Stimulated activated CD4-positive, alpha-beta T cell treated with anti-CD3 and anti-CD28 coated beads, Interleukin-4, amount 100 ng/mL, for 4 hours (primary cell): Measurements from ENCODE around the gene TRPC4AP.
"Not testable (repeated sequence)": the region's sequence is repeated elsewhere in the genome, so short reads cannot be mapped to it uniquely, and the experiment has no call there.

Experiments used
- DNase-seq, 2 experiments: peaks; one replicate each; pipeline ENCODE4 v3.0.0-alpha.2; 2020

TRPC4AP gene, protein sequence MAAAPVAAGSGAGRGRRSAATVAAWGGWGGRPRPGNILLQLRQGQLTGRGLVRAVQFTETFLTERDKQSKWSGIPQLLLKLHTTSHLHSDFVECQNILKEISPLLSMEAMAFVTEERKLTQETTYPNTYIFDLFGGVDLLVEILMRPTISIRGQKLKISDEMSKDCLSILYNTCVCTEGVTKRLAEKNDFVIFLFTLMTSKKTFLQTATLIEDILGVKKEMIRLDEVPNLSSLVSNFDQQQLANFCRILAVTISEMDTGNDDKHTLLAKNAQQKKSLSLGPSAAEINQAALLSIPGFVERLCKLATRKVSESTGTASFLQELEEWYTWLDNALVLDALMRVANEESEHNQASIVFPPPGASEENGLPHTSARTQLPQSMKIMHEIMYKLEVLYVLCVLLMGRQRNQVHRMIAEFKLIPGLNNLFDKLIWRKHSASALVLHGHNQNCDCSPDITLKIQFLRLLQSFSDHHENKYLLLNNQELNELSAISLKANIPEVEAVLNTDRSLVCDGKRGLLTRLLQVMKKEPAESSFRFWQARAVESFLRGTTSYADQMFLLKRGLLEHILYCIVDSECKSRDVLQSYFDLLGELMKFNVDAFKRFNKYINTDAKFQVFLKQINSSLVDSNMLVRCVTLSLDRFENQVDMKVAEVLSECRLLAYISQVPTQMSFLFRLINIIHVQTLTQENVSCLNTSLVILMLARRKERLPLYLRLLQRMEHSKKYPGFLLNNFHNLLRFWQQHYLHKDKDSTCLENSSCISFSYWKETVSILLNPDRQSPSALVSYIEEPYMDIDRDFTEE

DNA sequence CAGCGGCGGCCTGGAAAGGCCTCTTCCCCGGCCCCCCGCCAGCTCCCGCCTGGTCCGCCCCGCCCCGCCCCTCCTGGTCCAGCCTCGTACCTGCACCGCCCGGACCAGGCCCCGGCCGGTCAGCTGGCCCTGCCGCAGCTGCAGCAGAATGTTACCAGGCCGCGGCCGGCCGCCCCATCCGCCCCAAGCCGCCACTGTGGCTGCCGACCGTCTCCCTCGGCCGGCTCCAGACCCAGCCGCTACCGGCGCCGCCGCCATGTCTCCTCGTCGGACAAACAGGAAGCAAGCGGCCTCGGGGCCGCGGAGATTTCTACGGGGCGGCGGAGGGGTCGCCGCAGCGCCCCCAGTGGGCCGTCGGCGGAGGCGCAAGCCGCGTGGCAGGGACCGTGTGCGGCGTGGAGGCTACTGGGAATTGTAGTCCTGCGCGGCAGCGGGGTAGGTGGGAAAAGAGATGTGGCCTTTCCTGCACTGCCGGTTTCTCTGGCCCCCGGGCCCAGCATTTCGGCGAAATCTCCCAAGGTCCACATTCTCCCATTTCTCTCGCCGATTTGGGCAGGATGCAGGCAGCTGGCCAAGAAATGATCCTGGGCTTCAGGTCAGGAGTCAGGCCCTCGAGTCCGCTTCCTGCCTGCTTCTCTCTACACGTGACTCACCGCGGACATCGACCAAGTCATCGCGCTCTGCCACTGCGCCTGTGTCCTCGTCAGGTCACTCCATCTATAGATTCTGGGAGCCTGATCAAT, at the start of gene TRPC4AP:
Gene TRPC4AP, minus strand, starts transcription at position 284 of the 743 bp plus-strand sequence. Its CDS starts 26 bp downstream, at position 258.
- peak; percentile 85 to 86 for DNase-seq

DNA sequence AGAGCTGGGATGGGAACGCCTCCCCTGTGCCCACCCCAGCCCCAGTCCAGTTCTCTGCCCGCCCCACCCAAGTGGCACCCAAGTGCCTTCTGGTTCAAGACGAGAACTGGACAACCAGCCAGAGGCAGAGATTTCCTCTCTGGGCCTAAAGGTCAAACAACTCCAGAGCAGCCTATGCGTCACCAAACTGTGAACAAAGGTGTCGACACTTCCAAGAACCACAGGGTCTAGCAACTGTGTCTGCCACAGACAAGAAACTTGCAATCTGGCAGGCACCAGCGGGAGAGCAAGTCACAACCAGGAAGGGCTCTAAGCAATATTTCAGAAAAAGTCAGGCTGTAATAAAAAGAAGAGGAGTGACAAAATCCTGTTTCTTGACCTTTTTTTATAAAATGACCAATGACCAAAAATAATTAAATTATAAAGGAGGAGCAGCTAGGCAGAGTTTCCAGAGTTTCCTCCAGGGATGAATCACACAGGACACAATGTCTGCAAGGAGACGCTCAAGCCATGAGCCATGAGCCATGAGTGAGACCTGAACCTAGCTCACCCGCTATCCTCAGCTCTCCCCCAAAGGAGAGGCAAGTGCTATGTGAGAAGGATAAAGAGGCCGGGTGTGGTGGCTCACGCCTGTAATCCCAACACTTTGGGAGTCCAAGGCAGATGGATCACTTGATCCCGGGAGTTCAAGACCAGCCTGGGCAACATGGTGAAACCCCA, 43.4 kb upstream of the TRPC4AP start:
- DNase-seq = no peak

DNA sequence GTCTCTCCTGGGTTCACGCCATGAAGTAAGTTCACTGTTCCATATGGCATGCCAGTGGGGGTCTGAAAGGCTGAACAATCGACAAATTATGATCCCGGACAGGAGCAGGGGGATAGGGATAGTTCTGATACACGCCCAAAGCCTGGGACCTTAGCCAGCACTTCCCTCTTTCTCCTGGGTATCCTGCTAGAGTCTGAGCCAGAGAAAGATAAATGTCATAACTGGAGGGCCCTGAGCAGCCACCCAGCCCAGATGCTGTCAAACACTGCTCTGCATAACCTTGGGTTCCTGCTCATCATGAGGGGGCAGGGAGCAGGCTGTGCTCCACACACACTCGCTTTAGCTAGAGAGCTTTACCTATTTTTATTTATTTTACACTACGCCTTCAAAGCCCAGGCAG, 42.3 kb upstream of the TRPC4AP start:
- DNase-seq = no peak

- DNase-seq = no peak
Observed at GRCh38 chr20:35134472-35134871, 41.9 kb upstream of the TRPC4AP start.

DNA sequence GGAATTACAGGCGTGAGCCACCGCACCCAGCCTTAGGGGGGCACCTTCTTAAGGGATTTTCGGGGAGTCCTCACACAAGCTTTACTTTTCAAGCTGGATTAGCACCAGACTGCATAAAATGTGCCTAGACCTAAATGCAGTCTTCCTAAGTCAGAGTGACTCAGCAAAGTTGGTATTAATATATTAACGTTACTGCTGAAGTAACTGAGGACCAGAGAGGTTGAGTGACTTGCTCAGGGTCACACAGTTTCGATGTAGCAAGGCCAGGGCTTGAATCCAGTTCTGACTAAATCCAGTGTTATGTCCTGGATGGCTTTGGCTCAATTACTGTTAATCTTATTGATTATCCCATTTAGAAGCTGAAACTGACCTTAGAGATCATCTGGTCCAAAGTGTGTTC, 41.1 kb upstream of the TRPC4AP start:
- no peak for DNase-seq

DNA sequence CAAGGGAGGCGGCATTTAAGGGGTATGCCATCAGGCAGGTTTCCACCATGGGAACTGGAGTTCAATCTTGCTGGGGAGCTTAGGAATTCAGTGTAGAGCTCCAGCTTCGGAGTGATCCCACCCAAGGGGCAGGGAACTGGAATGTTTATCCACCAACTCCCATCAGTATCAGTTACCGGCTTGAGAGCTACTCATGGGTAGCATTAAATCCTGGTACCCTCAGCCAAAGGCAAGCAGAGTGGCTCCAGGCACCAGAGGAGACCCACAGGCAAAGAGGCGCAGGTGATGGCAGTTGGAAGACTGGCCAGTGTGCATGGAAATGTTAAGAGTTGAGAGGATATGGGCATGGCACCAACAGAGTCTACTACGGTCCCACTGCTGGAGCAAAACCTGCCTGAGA, 40.4 kb upstream of the TRPC4AP start:
- DNase-seq = no peak

- DNase-seq = no peak
Observed at GRCh38 chr20:35131934-35132333, 39.3 kb upstream of the TRPC4AP start.

GRCh38 chr20:35129647-35130069, 37.1 kb upstream of the TRPC4AP start:
- no peak for DNase-seq

GRCh38 chr20:35125753-35126152, 33.1 kb upstream of the TRPC4AP start:
- no peak for DNase-seq

GRCh38 chr20:35122756-35123405, 30.3 kb upstream of the TRPC4AP start:
- no peak for DNase-seq

- no peak for DNase-seq
Observed at GRCh38 chr20:35121186-35121585, 28.6 kb upstream of the TRPC4AP start.

DNA sequence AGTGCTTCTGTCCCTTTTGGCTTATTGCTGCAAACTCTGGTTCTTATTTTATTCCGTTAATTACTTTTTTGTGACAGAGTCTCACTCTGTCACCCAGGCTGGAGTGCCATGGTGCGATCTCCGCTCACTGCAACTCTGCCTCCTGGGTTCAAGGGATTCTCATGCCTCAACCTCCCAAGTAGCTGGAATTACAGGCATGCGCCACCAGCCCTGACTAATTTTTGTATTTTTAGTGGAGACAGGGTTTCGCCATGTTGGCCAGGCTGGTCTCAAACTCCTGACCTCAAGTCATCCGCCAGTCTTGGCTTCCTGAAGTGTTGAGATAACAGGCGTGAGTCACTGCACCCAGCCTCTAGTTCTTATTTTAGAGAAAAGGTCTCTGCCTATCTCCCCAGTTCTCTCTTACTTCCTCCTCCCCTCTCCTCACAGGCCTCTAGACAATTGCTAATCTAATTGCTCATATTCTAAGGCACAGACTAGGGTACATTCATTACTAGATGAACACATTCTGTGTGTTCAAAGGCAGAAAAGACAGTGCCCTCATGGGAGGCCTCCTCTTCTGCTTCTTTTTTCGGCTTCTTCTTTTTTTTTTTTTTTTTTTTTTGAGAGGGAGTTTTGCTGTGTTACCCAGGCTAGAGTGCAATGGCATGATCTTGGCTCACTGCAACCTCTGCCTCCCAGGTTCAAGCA, 27.6 kb upstream of the TRPC4AP start:
- DNase-seq = no peak

- DNase-seq = no peak
Observed at GRCh38 chr20:35117629-35118028, 25.0 kb upstream of the TRPC4AP start.

DNA sequence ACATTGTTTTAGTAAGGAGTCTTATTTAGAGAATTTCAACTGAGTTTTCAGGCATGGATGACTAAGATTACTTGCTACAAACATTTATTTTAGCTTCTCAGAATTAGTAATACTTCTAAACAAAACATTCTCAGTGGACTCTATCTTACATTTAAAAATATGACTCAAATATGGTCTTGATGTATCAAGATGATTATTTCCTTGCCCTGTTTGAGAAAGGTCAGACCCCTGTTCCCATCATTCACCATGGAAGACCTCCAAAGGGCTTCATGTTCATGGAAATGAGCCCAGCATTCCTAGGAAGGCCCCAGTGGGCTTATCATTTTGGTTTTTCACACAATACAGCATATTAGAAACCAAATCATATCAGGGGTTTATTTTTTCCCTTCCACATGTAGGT, 24.6 kb upstream of the TRPC4AP start:
- DNase-seq = no peak

- DNase-seq = no peak
Observed at GRCh38 chr20:35116258-35116657, 23.7 kb upstream of the TRPC4AP start.

DNA sequence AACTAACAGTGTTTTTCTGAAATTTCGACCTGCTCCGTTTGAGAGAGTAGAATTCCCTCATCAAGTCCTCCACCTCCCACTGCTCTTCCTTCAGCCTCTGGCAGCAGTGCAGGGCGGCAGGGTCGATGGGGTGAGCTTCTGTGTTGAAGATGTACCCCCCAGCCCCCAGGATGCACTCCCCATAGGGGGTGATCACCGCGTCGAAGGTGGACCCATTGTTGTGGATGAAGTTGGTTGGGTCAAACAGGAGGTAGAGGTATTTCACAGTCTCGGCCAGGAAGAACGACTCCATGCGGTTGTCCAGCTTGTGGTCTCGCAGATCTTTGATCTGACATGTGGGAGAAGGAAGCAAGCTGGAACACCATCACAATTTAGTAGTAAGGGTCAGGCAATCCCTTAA, 23.0 kb upstream of the TRPC4AP start:
- DNase-seq = no peak

DNA sequence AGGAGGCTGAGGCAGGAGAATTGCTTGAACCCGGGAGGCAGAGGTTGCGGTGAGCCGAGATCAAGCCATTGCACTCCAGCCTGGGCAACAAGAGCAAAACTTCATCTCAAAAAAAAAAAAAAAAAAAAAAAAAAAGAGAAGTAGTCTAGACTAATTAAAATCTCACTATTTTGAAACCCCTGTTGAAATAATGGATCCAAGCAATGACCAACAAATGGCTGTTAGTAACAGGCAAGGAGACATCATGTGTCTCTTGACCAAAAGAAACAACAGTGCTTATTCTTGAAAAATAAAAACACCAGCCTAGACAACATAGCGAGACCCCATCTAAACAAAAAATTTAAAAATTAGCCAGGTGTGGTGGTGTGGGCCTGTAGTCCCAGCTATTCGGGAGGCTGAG, 19.7 kb upstream of the TRPC4AP start:
- not testable (repeated sequence) for DNase-seq

GRCh38 chr20:35111141-35111888, 18.7 kb upstream of the TRPC4AP start:
- DNase-seq = no peak

DNA sequence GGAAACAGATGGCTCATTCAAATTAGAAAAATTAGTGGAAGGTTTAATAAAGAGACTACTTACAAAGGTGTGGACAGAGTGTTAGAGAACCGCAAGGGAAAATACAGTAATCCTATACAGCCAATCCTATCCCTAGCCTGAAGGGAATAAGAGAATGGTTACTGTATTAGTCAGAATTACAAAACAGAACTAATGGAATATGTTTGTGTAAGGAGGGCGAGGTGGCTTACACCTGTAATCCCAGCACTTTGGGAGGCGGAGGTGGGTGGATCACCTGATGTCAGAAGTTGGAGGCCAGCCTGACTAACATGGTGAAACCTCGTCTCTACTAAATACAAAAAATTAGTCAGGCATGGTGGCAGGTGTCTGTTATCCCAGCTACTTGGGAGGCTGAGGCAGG, 16.3 kb upstream of the TRPC4AP start:
- DNase-seq = no peak

DNA sequence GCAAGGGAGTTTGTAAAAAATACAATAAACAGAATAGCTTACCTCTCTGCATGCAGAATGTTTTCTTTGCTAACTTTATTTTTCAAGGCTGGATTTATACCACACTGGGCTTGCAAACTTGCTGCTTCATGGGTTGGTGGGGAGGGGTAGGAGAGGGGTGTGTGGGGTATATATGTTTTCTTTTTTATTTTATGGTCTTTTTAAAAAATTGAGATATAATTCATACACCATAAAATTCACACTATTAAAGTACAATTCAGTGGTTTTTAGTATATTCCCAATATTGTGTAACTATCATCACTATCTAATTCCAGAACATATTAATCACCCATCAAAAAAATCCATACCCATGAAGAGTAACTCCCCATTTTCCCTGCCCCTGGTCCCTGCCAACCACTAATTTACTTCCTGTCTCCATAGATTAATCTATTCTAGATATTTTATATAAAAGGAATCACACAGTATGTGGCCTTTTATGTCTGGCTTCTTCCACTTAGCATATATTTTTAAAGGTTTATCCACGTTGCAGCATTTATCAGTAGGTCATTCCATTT, 14.3 kb upstream of the TRPC4AP start:
- DNase-seq = no peak
